GM12878 (cell line): Measurements from ENCODE around the gene OTX2. TPM values are rescaled to one million over a fixed set of nuclear protein-coding genes. Genes with fewer than 3 reads are reported as not detected.

ENCODE experiments used
- ATAC-seq: fragments of 200-7000 bp; cut with Tn5 transposase; 3 replicates; pipeline ENCODE4 v1.9.1; 2020; ENCODE audit warnings: mild to moderate bottlenecking, moderate library complexity
- BruUV-seq: library from RNA; stranded (reverse); fragments of 400-500 nt; replicated peaks from 2 replicates; lab custom pipeline; 2021; lab: Mats Ljungman, UMichigan
- CTCF ChIA-PET: fragments of 300-600 bp; sonication (Branson Sonifier 250); formaldehyde crosslinking; extraction: SDS; loops from one replicate; lab custom pipeline; 2021; ENCODE audit warnings: inconsistent platforms; lab: Yijun Ruan, JAX
- POLR2A ChIA-PET: fragments of 350-600 bp; formaldehyde crosslinking; extraction: SDS; loops from one replicate; lab custom pipeline; 2021; ENCODE audit warnings: inconsistent platforms; lab: Charles Lee
- RAD21 ChIA-PET: fragments of 300-600 bp; sonication (Branson Sonifier 250); formaldehyde crosslinking; loops from one replicate; lab custom pipeline; 2023; ENCODE audit warnings: antibody characterized with exemption; ENCODE audit not compliant: unreplicated experiment; lab: Charles Lee
- SMC1A ChIA-PET: fragments of 300-600 bp; sonication (Branson Sonifier 250); formaldehyde crosslinking; loops from one replicate; lab custom pipeline; 2023; ENCODE audit not compliant: unreplicated experiment, uncharacterized antibody; lab: Charles Lee
- DNase-seq: peaks from one replicate; pipeline ENCODE4 v3.0.0-alpha.2; 2011; ENCODE audit warnings: low read depth, low spot score
- FAIRE-seq: peaks from 3 replicates; lab custom pipeline; 2011; peaks lifted over from hg19 to GRCh38; lab: Jason Lieb, UNC
- H2AFZ ChIP-seq: 2 replicates; pipeline ENCODE4 v1.6.0; 2011; ENCODE audit warnings: low read depth, low read length, control low read depth; ENCODE audit not compliant: control insufficient read depth
- H3K27ac ChIP-seq: 2 replicates; pipeline ENCODE4 v1.5.1; 2011; ENCODE audit warnings: control low read depth; ENCODE audit not compliant: control insufficient read depth, insufficient read depth
- H3K27me3 ChIP-seq, 2 experiments: replicated peaks in 1 of 2; 2 replicates each; pipeline versions ENCODE4 v1.6.0 to v1.6.1; 2011; ENCODE audit warnings: low read length in 1 of 2; ENCODE audit not compliant: control insufficient read depth in 2 of 2, insufficient read depth in 2 of 2
- H3K36me3 ChIP-seq, 2 experiments: 2 replicates each; pipeline ENCODE4 v1.5.1; 2011; ENCODE audit warnings: low read length in 1 of 2; ENCODE audit not compliant: control insufficient read depth in 2 of 2, insufficient read depth in 2 of 2
- H3K4me1 ChIP-seq: 2 replicates; pipeline ENCODE4 v1.6.1; 2011; ENCODE audit warnings: mild to moderate bottlenecking, low read length, moderate library complexity, mixed read lengths; ENCODE audit not compliant: control insufficient read depth, insufficient read depth
- H3K4me2 ChIP-seq: 2 replicates; pipeline ENCODE4 v1.6.0; 2011; ENCODE audit warnings: control low read depth; ENCODE audit not compliant: control insufficient read depth, insufficient read depth
- H3K4me3 ChIP-seq: fragments of 200-600 bp; sonication (generic); 2 replicates; pipeline ENCODE4 v1.5.1; 2016
- H3K79me2 ChIP-seq: 2 replicates; pipeline ENCODE4 v1.6.0; 2011; ENCODE audit warnings: low read length; ENCODE audit not compliant: control insufficient read depth, insufficient read depth
- H3K9ac ChIP-seq: 2 replicates; pipeline ENCODE4 v1.8.0; 2011; ENCODE audit warnings: low read length, control low read depth, mixed read lengths; ENCODE audit not compliant: control insufficient read depth, insufficient read depth
- H3K9me3 ChIP-seq: replicated peaks from 3 replicates; pipeline ENCODE4 v1.5.1; 2011; ENCODE audit warnings: mild to moderate bottlenecking, low read length; ENCODE audit not compliant: control insufficient read depth, insufficient read depth
- H4K20me1 ChIP-seq: 2 replicates; pipeline ENCODE4 v1.6.0; 2011; ENCODE audit not compliant: control insufficient read depth, insufficient read depth
- CREB1 ChIP-seq: IDR thresholded peaks from 2 replicates; pipeline ENCODE4 v1.6.1; 2012; ENCODE audit warnings: low read depth, mild to moderate bottlenecking, inconsistent platforms
- CTCF ChIP-seq, 3 experiments: IDR thresholded peaks in 2 of 3; conservative IDR thresholded peaks in 1 of 3; 2 replicates each; pipeline ENCODE4 v1.5.1; 2011; ENCODE audit warnings: low read depth in 3 of 3, low read length in 3 of 3, mild to moderate bottlenecking in 3 of 3, control low read depth in 2 of 3, moderate library complexity in 2 of 3, inconsistent platforms in 1 of 3, mixed read lengths in 1 of 3; ENCODE audit not compliant: control insufficient read depth in 2 of 3, insufficient read depth in 1 of 3; ENCODE audit errors: extremely low read depth in 1 of 3
- E4F1 ChIP-seq: fragments of 450-650 bp; IDR thresholded peaks from 2 replicates; pipeline ENCODE4 v1.6.1; 2018; ENCODE audit warnings: borderline replicate concordance, mild to moderate bottlenecking; ENCODE audit not compliant: partially characterized antibody
- FOXK2 ChIP-seq: fragments of 450-650 bp; IDR thresholded peaks from 2 replicates; pipeline ENCODE4 v1.6.1; 2017; ENCODE audit warnings: mild to moderate bottlenecking, moderate library complexity
- HDAC6 ChIP-seq: fragments of 200-600 bp; sonication (generic); IDR thresholded peaks from one replicate; pipeline ENCODE4 v1.8.0; 2017; ENCODE audit warnings: antibody characterized with exemption; ENCODE audit not compliant: unreplicated experiment
- IRF3 ChIP-seq: fragments of 450-650 bp; IDR thresholded peaks from 2 replicates; pipeline ENCODE4 v1.6.1; 2014; ENCODE audit warnings: mild to moderate bottlenecking
- SMAD5 ChIP-seq: IDR thresholded peaks from 2 replicates; pipeline ENCODE4 v1.6.1; 2016; ENCODE audit warnings: antibody characterized with exemption, low read depth
- STAT3 ChIP-seq: IDR thresholded peaks from 2 replicates; pipeline ENCODE4 v1.6.1; 2011; ENCODE audit warnings: low read depth, low read length, improper control_type of control experiment
- USF2 ChIP-seq: IDR thresholded peaks from 2 replicates; pipeline ENCODE4 v1.6.1; 2011; ENCODE audit warnings: low read depth, low read length, improper control_type of control experiment, borderline replicate concordance
- ZBTB4 ChIP-seq: fragments of 450-650 bp; formaldehyde crosslinking; IDR thresholded peaks from 2 replicates; pipeline ENCODE4 v1.4.0; 2022; ENCODE audit warnings: mild to moderate bottlenecking, moderate library complexity
- ZNF384 ChIP-seq: IDR thresholded peaks from 2 replicates; pipeline ENCODE4 v1.6.1; 2012; ENCODE audit warnings: low read depth, mild to moderate bottlenecking, low read length, improper control_type of control experiment, borderline replicate concordance
- WGBS: methylation state at CpG from one replicate; pipeline ENCODE4 v1.1.6; 2016; ENCODE audit warnings: low lambda C conversion rate; ENCODE audit not compliant: insufficient replicate concordance, insufficient coverage; ENCODE audit errors: missing lambda C conversion rate; 5-methylcytosine and 5-hydroxymethylcytosine counted together
- in situ Hi-C: fragments of 300-500 bp; cut with MboI; formaldehyde crosslinking; loops from 9 replicates; pipeline ENCODE4 v1.14.3; 2018; ENCODE audit warnings: mixed read lengths
- intact Hi-C: fragments of 100-400 bp; cut with micrococcal nuclease; formaldehyde crosslinking; loops from one replicate; pipeline ENCODE4 v1.14.2; 2022; ENCODE audit not compliant: unreplicated experiment
- polyA plus RNA-seq, 11 experiments: library from polyadenylated mRNA; depleted of rRNA in 4 of 11; unstranded in 6 of 11; stranded (reverse) in 5 of 11; fragments of >200 nt; fragmentation: Nextera tagmentation in 4 of 11; fragmentation: Illumina TruSeq in 1 of 11; extraction: Ambion mirVana in 4 of 11; extraction: Trizol in 1 of 11; gene quantifications; 1 replicate in 1 of 11; 2 replicates in 10 of 11; pipeline versions ENCODE4 v1.2.1 to v1.2.3, GENCODE V29; 2011 to 2016; ENCODE audit warnings: inconsistent platforms in 2 of 11, missing spikeins in 2 of 11, low read depth in 1 of 11
- total RNA-seq, 4 experiments: library from RNA; depleted of rRNA in 3 of 4; stranded (reverse); fragments of >200 nt in 3 of 4; fragmentation: Illumina TruSeq in 1 of 4; extraction: Trizol in 1 of 4; gene quantifications; 2 replicates each; pipeline versions ENCODE4 v1.2.1 to v1.2.3, GENCODE V29; 2013 to 2021

The OTX2 gene
- total and polyA plus RNA-seq, 10 of the 15 experiments (the other 5 are each of a cell fraction or from before 2014, with no cell fraction given): not detected

- DNase-seq (no peak), ATAC-seq (no peak), FAIRE-seq (no peak)
- Histone ChIP-seq H3K36me3 (no peaks in the 10 kb centered on the region), H3K9me3 (peaks cover 2% of the 10 kb centered on the region; the same call in 2 of the 3 replicates), H3K27me3 (peaks cover 5 to 41% of the 10 kb centered on the region in 2 experiments), H3K4me1 (no peaks in the 10 kb centered on the region), H4K20me1 (no peaks in the 10 kb centered on the region), H3K4me3 (no peak overlapping the region), H3K4me2 (no peak overlapping the region), H3K79me2 (no peaks in the 10 kb centered on the region), H2AFZ (no peak overlapping the region), H3K9ac (no peak overlapping the region), H3K27ac (no peak overlapping the region)
- TF ChIP-seq HDAC6: no peak
- no peak for TF ChIP-seq FOXK2
- TF ChIP-seq ZBTB4: no peak
- no peak for TF ChIP-seq ZNF384
- TF ChIP-seq SMAD5: no peak
- no peak for TF ChIP-seq STAT3
- no peak for TF ChIP-seq IRF3
- TF ChIP-seq CTCF (IDR thresholded peaks at IDR 0.05 in 2 of 3, conservative IDR thresholded peaks at IDR 0.05 in 1 of 3; ENCODE audit: control insufficient read depth in 2 of 3, extremely low read depth in 1 of 3, insufficient read depth in 1 of 3, low read depth in 3 of 3, low read length in 3 of 3): no peak
- no peak for TF ChIP-seq USF2
- no peak for TF ChIP-seq CREB1
- TF ChIP-seq E4F1: no peak
- ChIA-PET SMC1A (no interaction called here), POLR2A (no interaction called here), CTCF (no interaction called here), RAD21 (no interaction called here)
- in situ Hi-C loops: no loop called here
- intact Hi-C loops: no loop called here
- WGBS: 44% methylated on average over 30 of the region's 39 CpGs
- no TSS peak for BruUV-seq
Measured at GRCh38 chr14:56811593-56812363, 1.5 kb upstream of the OTX2 start.
